HCT116 (cell line): ENCODE data around the gene CD164. TPM values are rescaled to one million over a fixed set of nuclear protein-coding genes. Genes with fewer than 3 reads are reported as not detected.

Experiments used
- ATAC-seq: fragments of 200-7000 bp; cut with Tn5 transposase; 2 replicates; pipeline ENCODE4 v1.9.1; 2020; ENCODE audit warnings: mild to moderate bottlenecking, moderate library complexity
- Bru-seq: library from RNA; stranded (reverse); fragments of 400-500 nt; gene quantifications from one replicate; lab custom pipeline; 2021; lab: Mats Ljungman, UMichigan
- BruChase-seq, 2 experiments: library from RNA; stranded (reverse); fragments of 400-500 nt; gene quantifications; one replicate each; lab custom pipeline; 2021; lab: Mats Ljungman, UMichigan
- BruUV-seq: library from RNA; stranded (reverse); fragments of 400-500 nt; replicated peaks from 2 replicates; lab custom pipeline; 2021; lab: Mats Ljungman, UMichigan
- CTCF ChIA-PET: fragments of 300-600 bp; sonication (Branson Sonifier 250); formaldehyde crosslinking; loops from one replicate; lab custom pipeline; 2021; ENCODE audit warnings: antibody characterized with exemption; lab: Charles Lee
- POLR2A ChIA-PET: fragments of 300-600, 350-600 bp; sonication (Branson Sonifier 250); formaldehyde crosslinking; loops from one replicate; lab custom pipeline; 2021; ENCODE audit warnings: antibody characterized with exemption; lab: Charles Lee
- RAD21 ChIA-PET, 2 experiments: fragments of 300-600 bp; sonication (Branson Sonifier 250); formaldehyde crosslinking; loops; one replicate each; lab custom pipeline; 2023; ENCODE audit warnings: low total read pairs in 2 of 2; ENCODE audit not compliant: uncharacterized antibody in 2 of 2, unreplicated experiment in 2 of 2, low non-redundant PET in 1 of 2; lab: Charles Lee
- DNase-seq: peaks from one replicate; pipeline ENCODE4 v3.0.0-alpha.2; 2010; ENCODE audit warnings: low read depth, low spot score
- H2AFZ ChIP-seq: fragments of 200-600 bp; shearing (Covaris generic), sonication (generic); 2 replicates; pipeline ENCODE4 v1.6.1; 2017; ENCODE audit warnings: low read depth, mixed run types, mixed read lengths, antibody characterized with exemption, low read length; ENCODE audit not compliant: poor library complexity, severe bottlenecking
- H3K27ac ChIP-seq: 2 replicates; pipeline ENCODE4 v1.5.1; 2012; ENCODE audit warnings: low read depth, low read length
- H3K27me3 ChIP-seq: fragments of 200-600 bp; sonication (generic); 2 replicates; pipeline ENCODE4 v1.6.1; 2016; ENCODE audit warnings: mixed run types, low read length, mixed read lengths; ENCODE audit not compliant: insufficient read depth
- H3K36me3 ChIP-seq, 2 experiments: fragments of 200-500 bp in 1 of 2; fragments of 200-600 bp in 1 of 2; sonication (Bioruptor generic) in 1 of 2; sonication (generic) in 1 of 2; 2 replicates each; pipeline versions ENCODE4 v1.5.1 to v1.6.1; 2014 to 2016; ENCODE audit warnings: low read length in 2 of 2, inconsistent platforms in 1 of 2, mixed read lengths in 1 of 2, mixed run types in 1 of 2; ENCODE audit not compliant: insufficient read depth in 2 of 2, control insufficient read depth in 1 of 2
- H3K4me1 ChIP-seq, 2 experiments: fragments of 200-600 bp in 1 of 2; sonication (generic) in 1 of 2; 2 replicates each; pipeline versions ENCODE4 v1.5.1 to v1.6.1; 2012 to 2017; ENCODE audit warnings: low read length in 2 of 2, inconsistent platforms in 1 of 2, mild to moderate bottlenecking in 1 of 2, mixed read lengths in 1 of 2, mixed run types in 1 of 2, moderate library complexity in 1 of 2; ENCODE audit not compliant: insufficient read depth in 2 of 2, control insufficient read depth in 1 of 2
- H3K4me2 ChIP-seq: fragments of 200-600 bp; sonication (generic); 2 replicates; pipeline ENCODE4 v1.6.1; 2017; ENCODE audit warnings: mixed run types, low read length, mixed read lengths
- H3K4me3 ChIP-seq, 2 experiments: fragments of 200-600 bp in 1 of 2; sonication (generic) in 1 of 2; replicated peaks in 1 of 2; 2 replicates each; pipeline ENCODE4 v1.5.1; 2011 to 2016; ENCODE audit warnings: low read length in 2 of 2, control low read depth in 1 of 2, low read depth in 1 of 2, mild to moderate bottlenecking in 1 of 2, mixed read lengths in 1 of 2, mixed run types in 1 of 2
- H3K79me2 ChIP-seq: fragments of 200-600 bp; sonication (generic); 2 replicates; pipeline ENCODE4 v1.6.1; 2017; ENCODE audit warnings: mild to moderate bottlenecking, mixed run types, low read length, moderate library complexity, mixed read lengths; ENCODE audit not compliant: insufficient read depth
- H3K9ac ChIP-seq: fragments of 200-600 bp; sonication (generic); 2 replicates; pipeline ENCODE4 v1.6.1; 2016; ENCODE audit warnings: low read length, mixed read lengths
- H3K9me2 ChIP-seq: fragments of 200-600 bp; sonication (generic), shearing (Covaris generic); 2 replicates; pipeline ENCODE4 v1.6.1; 2017; ENCODE audit warnings: mixed run types, mild to moderate bottlenecking, moderate library complexity; ENCODE audit not compliant: insufficient read depth
- H3K9me3 ChIP-seq, 2 experiments: fragments of 200-500 bp in 1 of 2; fragments of 200-600 bp in 1 of 2; sonication (Bioruptor generic) in 1 of 2; sonication (generic) in 1 of 2; 2 replicates each; pipeline ENCODE4 v1.6.1; 2014 to 2017; ENCODE audit warnings: low read length in 2 of 2, mixed read lengths in 2 of 2, inconsistent platforms in 1 of 2, low read depth in 1 of 2, mild to moderate bottlenecking in 1 of 2, mixed run types in 1 of 2, moderate library complexity in 1 of 2; ENCODE audit not compliant: control insufficient read depth in 1 of 2, insufficient read depth in 1 of 2
- H4K20me1 ChIP-seq: fragments of 200-600 bp; sonication (generic), shearing (Covaris generic); 2 replicates; pipeline ENCODE4 v1.6.1; 2017; ENCODE audit warnings: mixed run types, mild to moderate bottlenecking, moderate library complexity; ENCODE audit not compliant: insufficient read depth
- ATF3 ChIP-seq: IDR thresholded peaks from 2 replicates; pipeline ENCODE4 v1.6.1; 2012
- EGR1 ChIP-seq: IDR thresholded peaks from 2 replicates; pipeline ENCODE4 v1.6.1; 2012; ENCODE audit warnings: low read depth
- ELF1 ChIP-seq: IDR thresholded peaks from 2 replicates; pipeline ENCODE4 v1.6.1; 2012; ENCODE audit warnings: low read depth, borderline replicate concordance
- EZH2 ChIP-seq: fragments of 200-600 bp; sonication (generic); IDR thresholded peaks from 2 replicates; pipeline ENCODE4 v1.6.1; 2017; ENCODE audit warnings: antibody characterized with exemption, mixed run types
- MAX ChIP-seq: IDR thresholded peaks from 2 replicates; pipeline ENCODE4 v1.6.1; 2012
- POLR2A ChIP-seq: IDR thresholded peaks from 2 replicates; pipeline ENCODE4 v1.7.0; 2011; ENCODE audit warnings: borderline replicate concordance; ENCODE audit not compliant: insufficient read depth, insufficient read length; ENCODE audit errors: extremely low read depth
- POLR2AphosphoS5 ChIP-seq: IDR thresholded peaks from 2 replicates; pipeline ENCODE4 v1.6.1; 2011; ENCODE audit warnings: mild to moderate bottlenecking, low read depth, low read length, moderate library complexity
- SRF ChIP-seq: IDR thresholded peaks from 2 replicates; pipeline ENCODE4 v1.6.1; 2012; ENCODE audit warnings: low read depth
- TCF7L2 ChIP-seq: IDR thresholded peaks from 2 replicates; pipeline ENCODE4 v1.7.0; 2011; ENCODE audit warnings: borderline replicate concordance, inconsistent platforms; ENCODE audit not compliant: insufficient read depth, insufficient read length; ENCODE audit errors: extremely low read depth
- YY1 ChIP-seq: IDR thresholded peaks from 2 replicates; pipeline ENCODE4 v1.6.1; 2011; ENCODE audit warnings: low read length, low read depth, moderate library complexity, mild to moderate bottlenecking; ENCODE audit not compliant: insufficient replicate concordance; ENCODE audit errors: extremely low read depth
- ZBTB33 ChIP-seq: IDR thresholded peaks from 2 replicates; pipeline ENCODE4 v1.6.1; 2011; ENCODE audit warnings: mild to moderate bottlenecking, low read length, moderate library complexity; ENCODE audit not compliant: insufficient replicate concordance; ENCODE audit errors: extremely low read depth
- ZFX ChIP-seq: fragments of 450-650 bp; IDR thresholded peaks from 2 replicates; pipeline ENCODE4 v1.6.1; 2017
- intact Hi-C: fragments of 100-400 bp; cut with micrococcal nuclease; formaldehyde crosslinking; loops from 2 replicates; pipeline ENCODE4 v1.10.0; 2022
- long read RNA-seq: library from polyadenylated mRNA; unstranded; transcript quantifications from one replicate; pipeline ENCODE4 v2.0.0, GENCODE V29; 2021; ENCODE audit not compliant: unreplicated experiment
- polyA plus RNA-seq: library from polyadenylated mRNA; unstranded; fragments of >200 nt; gene quantifications from 2 replicates; pipeline ENCODE4 v1.2.1, GENCODE V29; 2012; ENCODE audit warnings: missing spikeins
- total RNA-seq: library from RNA; stranded (reverse); gene quantifications from one replicate; pipeline ENCODE4 v1.2.1, GENCODE V29; 2021; ENCODE audit not compliant: unreplicated experiment

Gene CD164
- total RNA-seq (171 TPM), Bru-seq, nascent RNA (percentile 98 among the genes with signal in this experiment), BruChase-seq, experiment 1, labeled RNA remaining after a 6-hour chase (percentile 99 among the genes with signal in this experiment), BruChase-seq, experiment 2, labeled RNA remaining after a 2-hour chase (percentile 98 among the genes with signal in this experiment)
- polyA plus RNA-seq = 93.0 and 99.1 TPM in 2 replicates
- long read RNA-seq, full-length matches to known transcripts = 546 of 560 reads
- long read RNA-seq, partial matches to known transcripts = 4 of 560 reads
- long read RNA-seq, other reads (novel, unspliced or antisense) = 10 of 560 reads

- ChIA-PET POLR2A (interaction anchor here (1.4 to 1.8 kb wide), 2 partner anchors 11 to 287 kb away, joined by 6 to 14 read pairs; partner anchors contain the start of gene SESN1), RAD21 (interaction anchor here in 1 of 2 experiments (1.7 kb wide), 1 partner anchor 194 kb away, joined by 5 read pairs; no protein-coding TSS in a partner anchor), CTCF (interaction anchor here (4.9 kb wide), 1 partner anchor 195 kb away, joined by 56 read pairs; no protein-coding TSS in a partner anchor)
- Histone ChIP-seq H3K4me1 (peaks cover 4 to 27% of the 10 kb centered on the region in 2 experiments; a peak in 3 of 4 replicates), H3K9me3 (no peaks in the 10 kb centered on the region), H3K9ac (peak within 1 kb of the TSS; percentile 94), H3K4me2 (peak within 1 kb of the TSS; percentile 94), H4K20me1 (0 out of 2 replicates have a peak, but pooled peaks cover 17% of the 10 kb centered on the region), H3K4me3 (peak within 1 kb of the TSS; percentile 75 to 80), H3K27me3 (no peaks in the 10 kb centered on the region), H3K27ac (peak within 1 kb of the TSS; percentile 92), H2AFZ (peak within 1 kb of the TSS; percentile 51), H3K79me2 (peaks cover 53% of the 10 kb centered on the region), H3K9me2 (no peaks in the 10 kb centered on the region), H3K36me3 (peaks cover 9 to 15% of the 10 kb centered on the region in 2 experiments; a peak in 3 of 4 replicates)
- ATAC-seq (peak; percentile 72), DNase-seq (peak; percentile 87)
- intact Hi-C loops = loop anchor here (2.0 to 5.0 kb wide), 2 partner anchors 287 to 820 kb away; partner anchors contain the start of genes CEP57L1, FOXO3 and SESN1
- TF ChIP-seq EZH2 (no peak), SRF (no peak), YY1 (peak; percentile 79), POLR2AphosphoS5 (peak; percentile 90), ZFX (peak; percentile 63), TCF7L2 (peak; percentile 47), ZBTB33 (peak; percentile 14), MAX (no peak), EGR1 (peak; percentile 98), ATF3 (no peak), ELF1 (no peak), POLR2A (peak; percentile 74)
- BruUV-seq = no TSS peak
Observed at GRCh38 chr6:109381747-109382575, at the start of gene CD164. Gene CD164, minus strand, starts transcription at chr6:109382467. Its CDS starts 89 bp downstream, at chr6:109382378.
